Dedifferentiated amniotic fluid mesenchymal stem cell (primary cell): ENCODE measurements around the gene HES3.
A peak's percentile ranks its signal among the peaks of the same experiment; 100 is the strongest.
"Not testable (repeated sequence)": the region's sequence is repeated elsewhere in the genome, so short reads cannot be mapped to it uniquely, and the experiment has no call there.

Experiments
- DNase-seq: peaks from one replicate; pipeline ENCODE4 v3.0.0-alpha.2; 2016; ENCODE audit errors: extremely low spot score

HES3 gene

GRCh38 chr1:6219641-6220040 lies 24.3 kb upstream of the HES3 start:
- DNase-seq: not testable (repeated sequence)

- no peak for DNase-seq
Observed at GRCh38 chr1:6220236-6220635, 23.7 kb upstream of the HES3 start.

- DNase-seq: no peak
Observed at GRCh38 chr1:6221210-6221784, 22.7 kb upstream of the HES3 start.

GRCh38 chr1:6222636-6223035 lies 21.3 kb upstream of the HES3 start:
- no peak for DNase-seq

GRCh38 chr1:6223617-6224016 lies 20.4 kb upstream of the HES3 start:
- DNase-seq: no peak

GRCh38 chr1:6224718-6225117 lies 19.3 kb upstream of the HES3 start:
- DNase-seq: no peak

GRCh38 chr1:6225651-6226050 lies 18.3 kb upstream of the HES3 start:
- no peak for DNase-seq

- no peak for DNase-seq
Observed at GRCh38 chr1:6233376-6233775, 10.6 kb upstream of the HES3 start.

GRCh38 chr1:6234502-6235295 lies 9.3 kb upstream of the HES3 start:
- no peak for DNase-seq

- DNase-seq: no peak
Observed at GRCh38 chr1:6235296-6235677, 8.7 kb upstream of the HES3 start.

GRCh38 chr1:6237093-6237492 lies 6.9 kb upstream of the HES3 start:
- DNase-seq: no peak

GRCh38 chr1:6239213-6239752 lies 4.7 kb upstream of the HES3 start:
- no peak for DNase-seq

- DNase-seq: peak; percentile 37
Observed at GRCh38 chr1:6239950-6240768, 3.8 kb upstream of the HES3 start.

- no peak for DNase-seq
Observed at GRCh38 chr1:6241107-6241886, 2.7 kb upstream of the HES3 start.

- no peak for DNase-seq
Observed at GRCh38 chr1:6241887-6242740, 1.9 kb upstream of the HES3 start.

GRCh38 chr1:6243053-6243834 lies 735 bp upstream of the HES3 start:
- DNase-seq: no peak

GRCh38 chr1:6244401-6245049 lies 546 bp downstream of the HES3 start:
- no peak for DNase-seq

- DNase-seq: peak; percentile 59
Observed at GRCh38 chr1:6245086-6245868, 1.3 kb downstream of the HES3 start.
